ENCODE data around the gene TMEM269.

DNA sequence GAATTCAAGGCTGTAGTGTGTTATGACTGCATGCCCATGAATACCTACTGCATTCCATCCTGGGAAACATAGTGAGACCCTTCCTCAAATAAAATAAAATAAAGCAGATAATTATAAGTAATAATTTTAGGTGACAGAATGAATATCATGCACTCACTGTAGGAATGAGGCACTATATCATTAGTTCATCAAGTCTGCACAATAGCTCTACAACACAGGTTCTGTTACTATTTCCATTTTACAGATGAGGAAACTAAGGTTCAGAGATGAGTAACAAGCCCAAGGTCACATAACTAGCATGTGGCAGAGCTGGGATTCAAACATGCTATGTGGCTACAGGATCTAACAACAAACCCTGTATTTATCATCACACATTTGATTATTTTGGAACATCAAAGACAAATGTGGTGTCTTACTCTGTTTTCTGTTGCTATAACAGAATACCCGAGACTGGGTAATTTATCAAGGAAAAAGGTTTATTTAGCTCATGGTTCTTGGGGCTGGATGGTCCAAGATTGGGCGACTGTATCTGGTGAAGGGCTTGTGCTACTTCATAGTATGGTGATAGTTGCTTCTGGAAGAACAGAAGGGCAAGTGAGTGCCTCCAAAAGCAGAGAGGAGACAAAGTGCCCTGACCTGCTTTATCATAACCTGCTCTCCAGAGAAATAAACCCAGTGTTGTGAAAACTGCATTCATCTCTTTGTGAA, 56.8 kb downstream of the TMEM269 start:
- no peak for TF ChIP-seq POLR2A (IDR thresholded peaks at IDR 0.05)
- TF ChIP-seq CTCF (IDR thresholded peaks at IDR 0.05): no peak

All from breast epithelium (tissue), 3 donors.